GM18909 (cell line): ENCODE measurements around the gene TDRD15.
"Not testable (repeated sequence)": the region's sequence is repeated elsewhere in the genome, so short reads cannot be mapped to it uniquely, and the experiment has no call there.

Experiments
- ATAC-seq: cut with Tn5 transposase; IDR thresholded peaks from one replicate; pipeline ENCODE4 v1.9.1; 2021; ENCODE audit warnings: mild to moderate bottlenecking; ENCODE audit not compliant: unreplicated experiment, poor library complexity

The TDRD15 gene

GRCh38 chr2:21135585-21135984 is 11.8 kb downstream of the TDRD15 start:
- ATAC-seq = no peak

- ATAC-seq = no peak
Observed at GRCh38 chr2:21142149-21142548, 18.4 kb downstream of the TDRD15 start.

- ATAC-seq = no peak
Observed at GRCh38 chr2:21146638-21147037, 22.9 kb downstream of the TDRD15 start.

GRCh38 chr2:21148718-21149117 is 24.9 kb downstream of the TDRD15 start:
- no peak for ATAC-seq

GRCh38 chr2:21151234-21151633 is 27.5 kb downstream of the TDRD15 start:
- not testable (repeated sequence) for ATAC-seq

GRCh38 chr2:21155365-21156136 is 31.8 kb downstream of the TDRD15 start:
- ATAC-seq = no peak

- ATAC-seq = no peak
Observed at GRCh38 chr2:21161122-21161521, 37.4 kb downstream of the TDRD15 start.

- no peak for ATAC-seq
Observed at GRCh38 chr2:21161832-21162614, 38.3 kb downstream of the TDRD15 start.

- ATAC-seq = no peak
Observed at GRCh38 chr2:21162615-21162878, 38.8 kb downstream of the TDRD15 start.

GRCh38 chr2:21163213-21163612 is 39.4 kb downstream of the TDRD15 start:
- ATAC-seq = no peak

- ATAC-seq = no peak
Observed at GRCh38 chr2:21165350-21165749, 41.6 kb downstream of the TDRD15 start.

GRCh38 chr2:21175895-21176646 is 52.3 kb downstream of the TDRD15 start:
- ATAC-seq = no peak

GRCh38 chr2:21181957-21182356 is 58.2 kb downstream of the TDRD15 start:
- ATAC-seq = no peak

GRCh38 chr2:21183306-21183705 is 59.5 kb downstream of the TDRD15 start:
- no peak for ATAC-seq

GRCh38 chr2:21183726-21184125 is 60.0 kb downstream of the TDRD15 start:
- ATAC-seq = no peak

- ATAC-seq = no peak
Observed at GRCh38 chr2:21191535-21191934, 67.8 kb downstream of the TDRD15 start.
